GM19467 (cell line): ENCODE results near the gene HAUS7.

Source experiments
- ATAC-seq: cut with Tn5 transposase; IDR thresholded peaks from one replicate; pipeline ENCODE4 v1.9.1; 2021; ENCODE audit warnings: mild to moderate bottlenecking, moderate library complexity; ENCODE audit not compliant: unreplicated experiment

Gene HAUS7

DNA sequence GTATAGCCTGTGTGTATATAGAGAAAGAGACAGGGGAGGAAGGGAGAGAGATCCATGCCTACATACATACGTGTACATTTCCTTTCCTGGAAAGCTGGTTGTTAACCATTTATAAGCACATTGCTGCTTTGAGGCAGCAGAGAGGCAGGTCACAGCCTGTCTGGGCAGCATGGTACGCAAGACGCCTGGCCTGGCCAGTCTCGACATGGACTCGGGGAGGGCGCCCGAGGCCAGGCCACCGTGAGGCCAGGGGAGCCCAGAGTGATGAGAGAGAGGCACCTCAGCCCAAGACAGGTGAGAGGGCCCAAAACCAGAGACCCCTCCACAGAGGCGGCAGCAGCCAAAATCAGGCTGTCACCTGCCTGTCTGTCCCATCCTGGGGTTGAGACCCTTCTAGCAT is 28.4 kb downstream of the HAUS7 start:
- ATAC-seq: no peak

DNA sequence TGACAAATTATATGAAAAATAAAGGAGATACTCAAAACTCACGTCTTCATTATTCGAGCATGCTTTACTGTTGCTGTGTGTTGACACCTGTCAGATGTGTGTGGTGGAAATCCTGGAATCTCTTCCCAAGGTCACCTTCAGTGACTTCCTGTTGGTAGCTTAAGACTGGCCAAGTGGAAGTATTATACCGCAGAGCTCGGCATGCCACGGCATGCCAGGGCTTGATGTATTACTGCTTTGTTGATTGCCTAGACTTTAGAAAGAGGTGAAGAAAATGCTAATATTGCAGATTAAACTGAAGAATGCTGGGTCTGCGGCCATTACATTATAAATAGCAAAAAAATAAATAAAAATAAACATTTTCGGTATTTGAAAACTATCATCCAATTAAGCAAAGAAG is 29.1 kb downstream of the HAUS7 start:
- ATAC-seq: no peak

DNA sequence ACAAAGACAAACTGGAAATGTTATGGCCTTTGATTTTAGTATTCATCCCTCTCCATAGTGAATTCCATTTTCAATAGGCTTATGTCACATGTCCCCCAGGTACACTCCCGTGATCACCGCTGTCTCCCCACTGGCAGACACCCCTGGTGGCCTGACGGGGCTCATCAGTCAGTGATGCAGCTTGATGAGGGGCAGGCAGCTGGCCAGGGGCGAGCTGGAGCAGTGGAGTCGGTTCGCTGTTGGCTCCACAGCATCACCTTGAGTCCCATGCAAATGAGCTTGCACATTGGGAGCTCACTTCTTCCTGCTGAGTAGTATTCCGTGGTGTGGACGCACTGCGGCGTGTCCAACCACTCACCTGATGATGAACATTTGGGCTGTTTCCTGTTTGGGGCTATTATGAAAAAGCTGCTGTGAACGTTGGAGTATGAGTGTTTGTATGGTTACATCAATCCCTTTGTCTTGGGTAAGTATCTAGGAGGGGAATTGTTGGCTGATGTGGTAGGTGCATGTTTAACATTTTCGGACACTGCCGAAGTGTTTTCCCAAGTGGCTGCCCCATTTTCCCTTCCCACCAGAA is 29.7 kb downstream of the HAUS7 start:
- ATAC-seq: no peak

DNA sequence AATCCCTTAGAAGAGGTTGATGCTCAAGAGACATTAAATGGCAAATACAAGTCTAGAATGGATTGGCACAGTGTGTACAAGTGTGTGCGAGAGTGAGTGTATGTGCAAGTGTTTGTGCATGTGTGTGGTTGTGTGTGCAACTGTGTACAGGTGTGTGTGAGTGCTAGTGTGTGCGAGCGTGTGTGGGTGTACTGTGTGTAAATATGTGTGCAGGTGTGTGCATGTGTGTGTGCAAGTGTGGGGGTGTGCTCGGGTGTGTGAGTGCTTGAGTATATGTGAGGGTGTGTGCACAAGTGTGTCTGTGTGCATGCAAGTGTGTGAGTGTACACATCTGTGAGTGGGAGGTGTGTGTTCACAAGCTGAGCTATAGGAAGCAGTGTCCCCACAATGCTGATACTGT is 30.4 kb downstream of the HAUS7 start:
- ATAC-seq: no peak

DNA sequence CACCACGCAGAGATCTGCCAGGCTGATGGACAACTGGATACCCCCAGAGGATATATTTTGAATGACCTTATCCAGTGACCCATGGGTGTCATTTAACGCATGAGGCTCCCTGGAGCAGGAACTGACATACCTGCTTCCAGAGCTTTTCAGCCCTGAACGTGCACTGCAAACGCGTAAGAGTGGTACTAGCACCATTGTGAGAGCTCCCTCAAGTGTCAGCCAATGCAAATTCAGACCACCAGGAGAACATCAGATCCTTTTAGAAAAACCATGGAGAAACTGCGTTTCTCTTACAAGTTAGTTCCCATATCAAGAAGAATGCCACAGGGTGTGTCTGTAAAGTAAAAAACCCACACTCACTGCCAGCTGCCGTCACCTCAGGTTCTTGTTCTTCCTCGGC is 31.8 kb downstream of the HAUS7 start:
- ATAC-seq: no peak

DNA sequence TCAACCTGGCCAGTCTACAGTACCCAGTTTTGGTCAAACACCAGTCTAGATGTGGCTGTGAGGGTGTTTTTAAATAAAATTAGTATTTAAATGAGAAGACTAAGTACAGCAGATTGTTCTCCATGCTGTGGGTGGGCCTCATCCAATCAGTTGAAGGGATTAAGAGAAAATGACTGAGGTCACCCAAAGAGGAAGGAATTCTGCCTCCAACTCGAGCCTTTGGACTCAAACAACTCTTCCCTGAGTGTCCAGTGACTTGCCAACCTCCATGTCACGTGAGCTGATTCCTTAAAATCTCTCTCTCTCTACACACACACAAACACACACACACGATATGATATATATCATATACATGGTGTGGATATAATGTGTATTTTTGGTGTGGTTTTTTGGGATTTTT is 34.5 kb downstream of the HAUS7 start:
- ATAC-seq: no peak

DNA sequence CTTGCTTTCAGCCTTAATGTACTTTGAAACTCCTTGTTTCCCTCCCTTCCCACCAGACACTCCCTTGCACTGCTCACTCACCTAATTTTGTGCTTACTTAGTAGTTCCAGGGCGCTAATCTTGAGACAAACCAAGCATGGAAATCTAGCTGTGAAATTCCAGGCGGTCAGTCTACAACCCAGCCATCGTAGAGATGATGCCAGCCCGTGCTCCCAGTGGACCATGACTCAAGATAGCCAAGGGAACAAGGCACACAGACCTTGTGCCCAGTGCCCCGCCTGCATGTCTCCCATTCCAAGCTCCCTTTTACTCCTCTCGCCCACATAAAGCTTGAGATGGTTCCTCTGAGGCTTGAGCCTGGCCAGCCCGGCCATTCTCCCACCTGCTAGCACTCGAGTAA is 35.6 kb downstream of the HAUS7 start:
- ATAC-seq: no peak

DNA sequence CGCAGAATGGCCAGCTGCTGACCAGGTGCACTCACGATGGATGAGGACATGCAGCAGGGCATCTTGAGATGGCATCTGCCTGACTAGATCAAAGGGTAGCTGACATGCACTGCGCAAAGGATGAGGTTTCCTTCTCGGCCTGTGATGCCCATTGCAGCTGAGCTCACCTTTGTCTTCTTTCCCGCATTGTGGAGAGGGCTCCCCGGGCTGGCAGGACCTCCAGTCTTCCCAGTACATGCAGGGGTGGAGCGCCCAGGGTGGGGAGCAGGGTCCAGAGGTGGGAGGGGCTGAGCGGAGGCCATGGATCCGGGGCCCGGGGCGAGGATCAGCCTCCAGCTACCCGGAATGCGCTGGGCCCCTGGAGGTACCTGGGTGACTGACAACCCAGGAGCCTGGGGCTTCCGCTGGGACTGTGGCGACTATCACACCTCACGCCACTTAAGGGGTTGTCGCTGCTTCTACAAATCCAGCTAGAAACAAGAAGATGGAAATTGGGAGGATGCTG is 36.5 kb downstream of the HAUS7 start:
- no peak for ATAC-seq

DNA sequence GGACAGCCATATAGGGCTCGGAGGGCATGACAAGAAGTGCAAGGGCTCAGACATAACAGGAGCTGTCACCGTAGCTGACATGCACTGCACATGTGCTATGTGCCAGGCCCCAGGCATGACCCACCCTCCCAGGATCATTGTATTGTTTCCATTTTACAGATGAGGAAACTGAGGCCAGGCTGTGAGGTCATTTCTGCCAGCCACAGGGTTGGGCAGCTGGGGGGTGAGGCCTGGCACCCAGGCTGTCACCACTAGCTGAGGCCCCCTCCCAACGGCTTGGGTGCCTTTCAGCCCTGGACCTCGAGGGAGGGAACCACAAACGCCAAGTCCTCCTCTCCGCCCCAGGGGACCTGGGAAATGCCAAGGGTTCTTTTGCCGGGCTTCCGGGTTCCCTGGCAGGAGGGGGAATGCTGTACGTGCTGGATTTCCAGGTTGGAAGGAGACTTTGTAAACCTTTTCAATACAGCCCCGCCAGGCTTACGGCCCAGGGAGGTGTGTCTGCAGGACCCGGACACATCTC is 37.2 kb downstream of the HAUS7 start:
- no peak for ATAC-seq

DNA sequence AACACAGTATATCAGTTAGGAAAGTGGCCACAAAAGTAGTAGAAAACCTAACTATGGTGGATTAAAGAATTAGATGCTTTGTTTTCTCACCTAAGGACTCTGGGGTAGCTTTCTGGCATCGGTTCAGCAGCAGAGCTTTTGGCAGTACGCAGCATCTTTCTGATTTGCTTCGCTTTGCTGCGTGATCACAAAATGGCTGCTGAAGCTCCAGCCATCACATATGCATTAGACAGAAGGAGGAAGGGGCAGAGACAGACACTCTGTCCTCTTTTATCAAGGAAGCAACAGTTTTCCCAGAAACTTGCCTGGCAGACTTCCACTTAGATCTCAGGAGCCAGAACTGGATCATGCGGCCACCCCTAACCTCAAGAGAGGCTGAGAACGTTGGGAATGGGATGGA is 39.6 kb downstream of the HAUS7 start:
- ATAC-seq: no peak

DNA sequence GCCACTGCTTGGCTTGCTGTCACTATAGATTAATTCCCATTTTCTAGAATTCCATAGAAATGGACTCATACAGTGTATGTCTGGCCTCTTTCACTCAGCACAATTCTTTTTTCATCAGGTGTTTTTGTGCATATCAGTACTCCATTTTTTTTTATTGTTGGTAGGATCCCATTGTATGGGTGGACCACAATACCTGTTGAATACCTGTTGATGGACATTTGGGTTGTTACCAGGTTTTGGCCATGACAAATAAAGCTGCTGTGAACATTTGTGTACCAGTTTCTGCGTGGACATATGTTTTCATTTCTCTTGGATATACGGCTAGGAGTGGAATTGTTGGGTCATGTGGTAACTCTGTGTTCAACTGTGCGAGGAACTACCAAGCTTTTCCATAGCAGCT is 44.2 kb downstream of the HAUS7 start:
- no peak for ATAC-seq

DNA sequence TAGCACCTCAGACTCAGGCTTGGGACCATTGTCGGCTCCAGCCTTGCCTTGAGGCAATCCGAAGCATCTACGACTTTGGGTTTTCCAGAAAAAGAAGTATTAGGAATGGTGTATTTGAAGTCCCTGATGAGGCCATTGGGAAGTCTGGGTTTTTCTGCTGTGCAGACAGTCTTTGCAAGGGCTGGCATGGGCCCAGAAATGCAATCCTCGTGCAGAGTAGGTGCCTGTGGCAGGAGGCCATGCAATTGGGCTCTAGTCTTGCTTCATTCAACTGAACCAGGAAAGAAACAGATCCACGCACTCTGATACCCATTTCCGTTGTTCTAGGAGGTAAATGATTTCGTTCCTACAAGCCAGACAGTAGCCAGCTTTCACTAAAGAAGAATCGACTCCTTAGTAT is 46.7 kb downstream of the HAUS7 start:
- ATAC-seq: no peak

DNA sequence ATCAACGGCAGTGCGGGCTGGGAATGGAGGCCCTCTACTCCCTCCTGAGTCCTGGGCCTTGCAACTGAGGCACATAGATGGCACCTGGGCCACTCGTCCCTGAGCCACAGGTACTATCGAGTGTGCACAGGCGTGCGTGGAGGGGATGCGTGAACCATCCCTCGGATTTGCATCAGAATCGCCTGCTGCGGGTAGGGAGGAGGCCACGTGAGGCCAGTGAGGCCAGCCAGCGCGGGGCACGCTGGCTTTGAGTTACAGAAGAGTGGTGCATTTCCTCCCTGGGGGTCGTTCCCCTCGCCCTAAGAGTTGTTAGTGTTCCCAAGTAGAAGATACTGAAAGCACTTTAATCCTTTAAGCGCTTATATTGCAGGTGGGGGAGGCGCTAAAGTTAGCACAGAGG is 48.5 kb downstream of the HAUS7 start:
- ATAC-seq: no peak

DNA sequence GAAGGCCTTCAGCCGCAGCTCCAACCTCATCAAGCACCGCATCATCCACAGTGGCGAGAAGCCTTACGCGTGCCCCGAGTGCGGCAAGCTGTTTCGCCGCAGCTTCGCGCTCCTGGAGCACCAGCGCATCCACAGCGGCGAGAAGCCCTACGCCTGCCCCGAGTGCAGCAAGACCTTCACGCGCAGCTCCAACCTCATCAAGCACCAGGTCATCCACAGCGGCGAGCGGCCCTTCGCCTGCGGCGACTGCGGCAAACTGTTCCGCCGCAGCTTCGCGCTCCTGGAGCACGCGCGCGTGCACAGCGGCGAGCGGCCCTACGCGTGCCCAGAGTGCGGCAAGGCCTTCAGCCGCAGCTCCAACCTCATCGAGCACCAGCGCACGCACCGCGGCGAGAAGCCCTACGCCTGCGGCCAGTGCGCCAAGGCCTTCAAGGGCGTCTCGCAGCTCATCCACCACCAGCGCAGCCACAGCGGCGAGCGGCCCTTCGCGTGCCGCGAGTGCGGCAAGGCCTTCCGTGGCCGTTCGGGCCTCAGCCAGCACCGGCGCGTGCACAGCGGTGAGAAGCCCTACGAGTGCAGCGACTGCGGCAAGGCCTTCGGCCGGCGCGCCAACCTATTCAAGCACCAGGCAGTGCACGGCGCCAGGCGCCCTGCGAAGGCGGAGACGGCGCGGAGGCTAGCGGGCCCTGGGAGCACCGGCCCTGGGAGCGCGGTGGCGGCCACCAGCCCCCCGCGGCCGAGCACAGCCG is 49.4 kb downstream of the HAUS7 start:
- no peak for ATAC-seq

DNA sequence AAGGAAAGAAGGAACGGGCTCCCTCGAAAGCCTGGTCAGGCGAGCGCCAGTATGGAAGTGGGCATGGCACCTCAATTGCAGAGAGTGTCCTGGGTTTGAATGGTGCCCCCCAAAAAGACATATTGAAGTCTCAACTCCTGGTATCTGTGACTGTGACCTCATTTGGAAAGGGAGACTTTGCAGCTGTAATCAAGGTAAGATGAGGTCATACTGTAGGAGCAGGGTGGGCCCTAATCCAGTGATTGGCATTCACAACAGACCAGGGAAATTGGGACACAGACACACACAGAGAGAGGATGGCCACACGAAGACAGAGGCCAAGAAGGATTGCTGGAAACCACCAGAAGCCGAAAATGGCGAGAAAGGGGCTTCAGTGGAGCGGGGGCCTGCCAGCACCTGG is 52.7 kb downstream of the HAUS7 start:
- no peak for ATAC-seq

DNA sequence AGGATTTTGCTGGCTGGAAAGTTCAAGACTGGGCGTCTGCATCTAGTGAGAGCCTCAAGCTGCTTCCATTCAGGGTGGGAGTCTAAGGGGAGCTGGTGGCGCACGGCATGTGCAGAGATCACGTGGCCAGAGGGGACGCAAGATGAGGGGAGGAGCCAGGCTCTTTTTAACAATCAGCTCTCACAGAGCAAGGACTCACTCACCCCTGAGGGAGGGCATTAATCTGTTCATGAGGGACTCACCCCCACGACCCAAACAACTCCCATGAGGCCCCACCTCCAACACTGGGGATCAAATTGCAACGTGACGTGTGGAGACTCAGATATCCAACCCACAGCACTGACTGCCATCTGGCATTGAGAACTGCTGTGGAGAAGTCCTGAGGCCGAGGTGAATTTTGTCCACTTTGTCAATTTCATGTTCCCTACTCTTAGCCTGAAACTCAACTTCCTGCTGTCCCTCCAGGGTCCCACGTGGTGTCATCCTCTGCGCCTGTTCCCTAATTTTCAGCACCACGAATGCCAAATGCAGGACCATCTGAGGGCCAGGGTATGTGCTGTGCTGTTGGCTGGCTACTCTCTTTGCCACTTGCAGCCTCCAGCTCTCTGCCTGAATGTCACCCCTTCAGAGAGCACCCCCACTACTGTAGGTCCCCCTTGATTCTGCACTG is 53.5 kb downstream of the HAUS7 start:
- no peak for ATAC-seq

DNA sequence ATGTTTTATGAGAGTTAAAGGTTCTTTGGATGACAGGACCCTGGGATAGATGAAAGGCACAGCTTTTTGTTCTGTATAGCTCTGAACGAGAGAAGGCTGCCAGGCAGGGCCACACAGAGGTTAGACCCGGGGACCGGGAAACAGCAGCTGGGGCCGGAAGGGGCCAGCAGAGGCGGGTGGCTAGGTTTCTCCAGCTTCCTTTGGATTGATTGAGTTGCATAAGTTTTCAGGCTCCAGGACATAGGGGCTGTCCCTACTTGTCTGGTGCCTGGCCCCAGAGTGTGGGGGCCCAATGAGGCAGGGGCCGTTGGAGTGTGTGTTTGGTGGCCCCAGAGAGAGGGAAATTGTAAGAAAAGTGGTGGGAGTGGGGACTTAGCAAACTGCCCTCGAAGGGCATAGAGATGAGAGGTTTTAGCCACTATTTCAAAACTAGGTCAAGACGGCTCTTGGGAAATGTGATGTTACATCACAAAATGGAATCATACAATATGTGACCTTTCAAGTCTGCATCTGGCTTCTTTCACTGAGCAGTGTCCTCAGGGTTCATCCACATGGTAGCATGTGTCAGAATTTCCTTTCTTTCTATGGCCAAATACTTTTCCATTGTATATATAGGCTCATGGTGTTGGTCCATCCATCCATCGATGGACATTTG is 55.4 kb downstream of the HAUS7 start:
- no peak for ATAC-seq

DNA sequence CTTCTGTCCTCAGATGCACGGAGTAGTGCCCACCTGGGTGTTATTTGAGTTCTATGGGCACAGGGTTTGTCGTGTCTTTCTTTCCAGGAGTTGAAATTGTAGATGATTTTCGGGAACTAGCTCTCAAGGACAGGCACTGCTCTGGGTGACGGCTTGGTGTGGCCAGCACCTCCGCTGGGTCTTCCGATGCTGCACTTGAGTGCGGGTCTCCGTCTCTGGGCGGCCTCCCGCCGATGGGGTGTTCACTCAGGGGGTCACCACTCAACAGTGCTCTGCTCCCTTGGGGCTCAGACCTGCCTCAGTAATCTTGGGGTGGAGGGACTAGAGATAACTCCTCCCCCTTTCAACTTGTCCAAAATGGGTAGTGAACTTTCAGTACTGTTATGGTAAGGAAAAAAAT is 56.6 kb downstream of the HAUS7 start:
- no peak for ATAC-seq

DNA sequence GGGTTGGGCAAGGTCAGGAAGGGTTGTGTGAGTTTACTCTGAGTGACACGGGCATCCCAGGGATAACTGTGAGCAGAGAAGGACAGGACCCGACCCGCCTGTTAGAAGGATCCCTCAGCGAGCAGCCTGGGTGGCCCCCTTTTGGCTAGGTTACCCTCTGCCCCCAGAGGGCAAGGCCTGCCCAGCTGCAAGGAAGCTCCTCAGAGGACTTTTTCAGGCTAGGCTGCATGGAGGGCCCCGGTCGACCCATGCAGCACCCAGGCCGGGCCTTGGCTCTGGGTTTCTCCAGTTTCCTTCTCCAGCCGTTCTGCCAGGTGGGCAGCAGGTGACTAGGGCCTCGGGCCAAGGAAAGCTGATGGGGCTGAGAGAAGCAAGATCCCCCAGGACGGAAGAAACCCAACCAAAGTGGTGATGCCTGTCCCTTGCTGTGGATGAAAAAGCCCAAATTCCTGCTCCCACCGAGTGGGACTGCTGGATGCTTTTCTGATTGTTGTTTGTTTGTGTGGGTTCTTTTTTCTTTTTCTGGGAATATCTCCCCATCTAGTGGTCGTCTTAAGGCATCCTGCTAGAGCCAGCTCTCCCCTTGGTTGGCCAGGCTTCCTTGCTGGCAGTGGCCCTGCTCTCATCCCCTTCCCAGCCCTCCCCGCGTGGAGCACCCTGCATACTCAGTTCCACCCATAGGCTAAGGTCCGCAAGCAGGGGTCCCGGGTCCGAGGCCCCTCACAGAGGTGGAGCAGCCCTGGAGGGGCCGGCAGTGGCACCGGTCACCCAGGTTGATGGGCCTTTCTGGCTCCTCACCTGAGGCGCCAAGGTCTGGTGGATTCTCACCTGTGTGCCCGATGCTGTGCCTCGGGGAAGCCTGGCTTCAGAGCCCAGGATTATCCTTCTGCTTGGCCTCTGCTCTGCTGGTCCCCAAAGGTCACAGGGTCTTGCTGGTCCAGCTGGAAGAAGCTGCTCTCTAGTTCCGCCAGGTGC is 57.3 kb downstream of the HAUS7 start:
- no peak for ATAC-seq

DNA sequence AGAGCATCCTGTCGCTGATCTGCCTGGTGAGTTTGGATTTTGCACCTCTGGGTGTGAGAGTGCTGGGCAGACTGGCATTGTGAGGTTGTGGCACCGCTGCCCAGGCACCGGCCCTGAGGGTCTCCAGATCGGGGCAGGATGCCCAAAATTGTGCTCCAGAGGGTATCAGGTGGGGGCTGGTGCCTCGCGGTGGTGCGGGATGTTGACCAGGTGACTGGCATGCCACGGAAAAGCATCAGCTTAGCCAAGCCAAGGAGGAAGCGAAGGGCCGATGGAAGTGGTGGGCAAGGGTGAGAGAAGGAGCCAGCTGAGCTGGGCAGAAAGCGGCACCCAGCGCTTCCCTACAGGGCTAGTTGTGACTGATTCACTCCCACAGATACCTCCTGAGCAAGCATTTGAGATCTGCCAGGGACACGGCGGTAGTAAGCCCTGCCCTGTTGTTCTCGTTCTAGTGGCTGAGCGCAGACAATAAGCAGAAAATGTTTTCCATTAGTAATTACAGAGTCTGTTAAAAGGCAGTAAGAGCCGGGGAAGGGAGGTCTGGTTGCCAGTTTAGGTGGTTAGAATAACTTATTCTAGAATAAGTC is 58.3 kb downstream of the HAUS7 start:
- no peak for ATAC-seq
